Psoas muscle (tissue), 8 donors: ENCODE data around the gene PES1. TPM values are rescaled to one million over a fixed set of nuclear protein-coding genes. Genes with fewer than 3 reads are reported as not detected.
"Not testable (repeated sequence)": the region's sequence is repeated elsewhere in the genome, so short reads cannot be mapped to it uniquely, and the experiment has no call there.

Source experiments
- ATAC-seq, 4 donors: fragments of 200-7000 bp; cut with Tn5 transposase; one replicate each; pipeline ENCODE4 v1.9.1; 2020; ENCODE audit warnings: moderate library complexity in 3 of 4, mild to moderate bottlenecking in 2 of 4
- DNase-seq, 2 donors: peaks; one replicate each; pipeline ENCODE4 v3.0.0-alpha.2; 2020
- H3K27ac ChIP-seq: fragments of 200-600 bp; one replicate; pipeline ENCODE4 v1.8.0; 2022
- H3K27me3 ChIP-seq, 3 donors: fragments of 200-600 bp in 1 of 3; one replicate each; pipeline versions ENCODE4 v1.6.1 to v1.8.0; 2013 to 2022; ENCODE audit warnings: low read length in 2 of 3, mild to moderate bottlenecking in 2 of 3, moderate library complexity in 1 of 3; ENCODE audit not compliant: insufficient read depth in 3 of 3
- H3K36me3 ChIP-seq, 2 donors: fragments of 200-600 bp in 1 of 2; one replicate each; pipeline versions ENCODE4 v1.6.1 to v1.8.0; 2013 to 2022; ENCODE audit warnings: low read depth in 1 of 2, mild to moderate bottlenecking in 1 of 2, moderate library complexity in 1 of 2; ENCODE audit not compliant: insufficient read depth in 1 of 2
- H3K4me1 ChIP-seq: fragments of 200-600 bp; one replicate; pipeline ENCODE4 v1.8.0; 2022
- H3K4me3 ChIP-seq: fragments of 200-600 bp; one replicate; pipeline ENCODE4 v1.8.0; 2022; ENCODE audit warnings: mild to moderate bottlenecking
- H3K9me3 ChIP-seq: fragments of 200-600 bp; one replicate; pipeline ENCODE4 v1.8.0; 2022
- WGBS, 3 donors: extraction: QIAGEN DNeasy Blood & Tissue Kit; methylation state at CpG; one replicate each; pipeline versions ENCODE4 v1.1.6 to v1.1.7; 2013; 5-methylcytosine and 5-hydroxymethylcytosine counted together
- intact Hi-C, 2 donors: fragments of 100-400 bp; cut with DNase I; formaldehyde crosslinking; loops; one replicate each; pipeline versions ENCODE4 v1.11.0 to v1.14.2; 2022
- polyA plus RNA-seq, 3 donors: library from polyadenylated mRNA; stranded (reverse); fragments of 200-250 nt; gene quantifications; one replicate each; pipeline ENCODE4 v1.2.3, GENCODE V29; 2013
- total RNA-seq, 4 donors: library from RNA; stranded (reverse); fragmentation: NEBNext Ultra II Directional in 2 of 4; extraction: Animal tissue kit (Norgen Biotek cat#: 25700) in 2 of 4; gene quantifications; one replicate each; pipeline versions ENCODE4 v1.2.1 to v1.2.4, GENCODE V29; 2021 to 2023
- TF ChIP-seq, protein P1 (sequence below): fragments of 200-600 bp; IDR thresholded peaks from one replicate; pipeline ENCODE4 v1.8.0; 2022; ENCODE audit warnings: antibody characterized with exemption
- donor health status: healthy with polysubstance abuse.
- donor health status: DM: no; HTN: no; CAD: no; lungs with moderate emphysema.
- donor health status: Bipolar disorder and iron deficiency.
- donor health status: healthy.
- donor health status: DM: yes; HTN: yes; CAD: no.
- donor health status: DM: no; HTN: no; CAD: no.
- donor health status: DM: no; HTN: no; CAD: no.
- donor health status: DM: yes; HTN: yes; CAD: no.

The PES1 gene
- total and polyA plus RNA-seq, 7 donors = 32.8 to 100 (median 65.9) TPM

DNA sequence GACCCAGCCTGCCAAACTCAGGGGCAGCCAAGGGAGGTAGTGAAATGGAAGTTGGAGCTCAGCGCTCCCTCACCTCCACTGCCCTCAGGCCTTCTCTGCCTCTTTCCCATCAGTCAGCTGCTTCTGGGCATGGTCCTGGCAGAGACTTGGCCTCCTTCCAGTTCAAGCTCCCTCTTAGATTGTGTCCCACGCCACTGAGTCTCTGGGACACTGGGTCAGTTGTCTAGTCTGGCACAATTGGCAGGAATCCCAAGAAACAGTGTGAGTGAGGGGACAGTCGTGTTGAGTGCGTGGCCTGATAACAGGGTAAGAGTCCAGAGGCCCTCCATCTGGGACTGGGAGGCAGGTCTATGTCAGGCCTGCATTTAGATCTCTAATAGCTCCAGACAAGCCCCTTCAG lies 36.8 kb upstream of the PES1 start:
- Histone ChIP-seq H3K4me3 (no peak overlapping the region), H3K27ac (no peak overlapping the region), H3K9me3 (no peaks in the 10 kb centered on the region), H3K27me3 (no peaks in the 10 kb centered on the region), H3K36me3 (no peaks in the 10 kb centered on the region), H3K4me1 (no peaks in the 10 kb centered on the region)
- TF ChIP-seq, protein P1, sequence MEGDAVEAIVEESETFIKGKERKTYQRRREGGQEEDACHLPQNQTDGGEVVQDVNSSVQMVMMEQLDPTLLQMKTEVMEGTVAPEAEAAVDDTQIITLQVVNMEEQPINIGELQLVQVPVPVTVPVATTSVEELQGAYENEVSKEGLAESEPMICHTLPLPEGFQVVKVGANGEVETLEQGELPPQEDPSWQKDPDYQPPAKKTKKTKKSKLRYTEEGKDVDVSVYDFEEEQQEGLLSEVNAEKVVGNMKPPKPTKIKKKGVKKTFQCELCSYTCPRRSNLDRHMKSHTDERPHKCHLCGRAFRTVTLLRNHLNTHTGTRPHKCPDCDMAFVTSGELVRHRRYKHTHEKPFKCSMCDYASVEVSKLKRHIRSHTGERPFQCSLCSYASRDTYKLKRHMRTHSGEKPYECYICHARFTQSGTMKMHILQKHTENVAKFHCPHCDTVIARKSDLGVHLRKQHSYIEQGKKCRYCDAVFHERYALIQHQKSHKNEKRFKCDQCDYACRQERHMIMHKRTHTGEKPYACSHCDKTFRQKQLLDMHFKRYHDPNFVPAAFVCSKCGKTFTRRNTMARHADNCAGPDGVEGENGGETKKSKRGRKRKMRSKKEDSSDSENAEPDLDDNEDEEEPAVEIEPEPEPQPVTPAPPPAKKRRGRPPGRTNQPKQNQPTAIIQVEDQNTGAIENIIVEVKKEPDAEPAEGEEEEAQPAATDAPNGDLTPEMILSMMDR = no peak
- DNase-seq = no peak
- 68 to 71% (median 69%) methylated on average over 4 of the region's 4 CpGs for WGBS, 3 donors
- intact Hi-C loops = no loop called here
- ATAC-seq = no peak

GRCh38 chr22:30627471-30627870 lies 35.8 kb upstream of the PES1 start:
- TF ChIP-seq, protein P1 = no peak
- Histone ChIP-seq H3K4me1 (no peaks in the 10 kb centered on the region), H3K27me3 (no peaks in the 10 kb centered on the region), H3K9me3 (no peaks in the 10 kb centered on the region), H3K4me3 (no peak overlapping the region), H3K27ac (no peak overlapping the region), H3K36me3 (peaks cover 0 to 2% of the 10 kb centered on the region in 2 donors)
- WGBS, 3 donors = 91 to 95% (median 91%) methylated on average over 5 of the region's 5 CpGs
- DNase-seq (no peak), ATAC-seq (no peak)
- intact Hi-C loops = no loop called here

DNA sequence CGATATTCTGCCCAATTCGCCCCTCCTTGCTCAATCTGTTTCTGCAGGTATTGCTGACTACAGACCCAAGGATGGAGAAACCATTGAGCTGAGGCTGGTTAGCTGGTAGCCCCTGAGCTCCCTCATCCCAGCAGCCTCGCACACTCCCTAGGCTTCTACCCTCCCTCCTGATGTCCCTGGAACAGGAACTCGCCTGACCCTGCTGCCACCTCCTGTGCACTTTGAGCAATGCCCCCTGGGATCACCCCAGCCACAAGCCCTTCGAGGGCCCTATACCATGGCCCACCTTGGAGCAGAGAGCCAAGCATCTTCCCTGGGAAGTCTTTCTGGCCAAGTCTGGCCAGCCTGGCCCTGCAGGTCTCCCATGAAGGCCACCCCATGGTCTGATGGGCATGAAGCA lies 34.7 kb upstream of the PES1 start:
- Histone ChIP-seq H3K4me3 (no peak overlapping the region), H3K27me3 (no peaks in the 10 kb centered on the region), H3K36me3 (peaks cover 0 to 8% of the 10 kb centered on the region in 2 donors), H3K9me3 (no peaks in the 10 kb centered on the region), H3K27ac (no peak overlapping the region), H3K4me1 (no peaks in the 10 kb centered on the region)
- WGBS, 3 donors = 79 to 93% (median 87%) methylated on average over 5 of the region's 5 CpGs
- TF ChIP-seq, protein P1 = no peak
- intact Hi-C loops = no loop called here
- DNase-seq (no peak), ATAC-seq (no peak)

GRCh38 chr22:30619909-30620308 lies 28.2 kb upstream of the PES1 start:
- DNase-seq, H3K9me3 ChIP-seq, H3K4me3 ChIP-seq, ATAC-seq, H3K4me1 ChIP-seq, H3K27ac ChIP-seq, H3K27me3 ChIP-seq, intact Hi-C loops: not testable (repeated sequence)
- peaks cover 0 to 26% of the 10 kb centered on the region in 2 donors for H3K36me3 ChIP-seq
- WGBS, 3 donors = 91 to 96% (median 93%) methylated on average over 6 of the region's 6 CpGs

DNA sequence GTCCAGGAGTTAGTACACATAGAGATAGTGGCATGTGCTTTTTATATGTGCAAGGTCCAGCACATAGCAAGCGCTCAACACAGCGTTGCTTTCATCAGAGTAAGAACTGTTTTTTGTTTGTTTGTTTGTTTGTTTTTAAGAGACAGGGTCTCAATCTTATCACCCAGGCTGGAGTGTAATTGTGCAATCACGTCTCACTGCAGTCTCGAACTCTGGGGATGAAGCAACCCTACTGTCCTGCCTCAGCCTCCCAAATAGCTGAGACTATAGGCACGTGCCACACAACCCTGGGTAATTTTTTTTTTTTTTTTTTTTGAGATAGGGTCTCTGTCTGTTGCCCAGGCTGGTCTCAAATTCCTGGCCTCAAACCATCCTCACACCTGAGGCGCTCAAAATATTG lies 26.1 kb upstream of the PES1 start:
- no peaks in the 10 kb centered on the region for H3K9me3 ChIP-seq
- H3K27ac ChIP-seq = no peak overlapping the region
- no peaks in the 10 kb centered on the region for H3K4me1 ChIP-seq
- WGBS, 3 donors = 86 to 93% (median 89%) methylated on average over 6 of the region's 6 CpGs
- DNase-seq = no peak
- intact Hi-C loops = no loop called here
- H3K36me3 ChIP-seq = peaks cover 0 to 35% of the 10 kb centered on the region in 2 donors
- H3K27me3 ChIP-seq = no peaks in the 10 kb centered on the region
- no peak for ATAC-seq
- TF ChIP-seq, protein P1 = no peak
- H3K4me3 ChIP-seq = no peak overlapping the region
